Measurements from ENCODE around the gene HOMER3.

HOMER3 gene

GRCh38 chr19:18987456-18987855 is 46.4 kb upstream of the HOMER3 start:
- no peak for ATAC-seq

GRCh38 chr19:18985257-18985656 is 44.2 kb upstream of the HOMER3 start:
- no peak for ATAC-seq
- TF ChIP-seq POU6F1 (CRISPR knock-in tag; IDR thresholded peaks at IDR 0.05; ENCODE audit: borderline replicate concordance, low read depth) (no peak), RARB (CRISPR knock-in tag; IDR thresholded peaks at IDR 0.05) (no peak), ZFP30 (CRISPR knock-in tag; IDR thresholded peaks at IDR 0.05) (no peak), PPARA (CRISPR knock-in tag; IDR thresholded peaks at IDR 0.05; ENCODE audit: borderline replicate concordance) (no peak), GLIS3 (CRISPR knock-in tag; IDR thresholded peaks at IDR 0.05) (no peak), BACH2 (CRISPR knock-in tag; IDR thresholded peaks at IDR 0.05; ENCODE audit: borderline replicate concordance) (no peak), PATZ1 (CRISPR knock-in tag; IDR thresholded peaks at IDR 0.05; ENCODE audit: borderline replicate concordance) (no peak), ZFP3 (CRISPR knock-in tag; IDR thresholded peaks at IDR 0.05) (no peak), ZC3H10 (CRISPR knock-in tag; IDR thresholded peaks at IDR 0.05) (no peak), ARNTL (CRISPR knock-in tag; IDR thresholded peaks at IDR 0.05; ENCODE audit: borderline replicate concordance, low read depth) (no peak), ZNF8 (CRISPR knock-in tag; IDR thresholded peaks at IDR 0.05) (no peak), ZNF70 (CRISPR knock-in tag; IDR thresholded peaks at IDR 0.05) (no peak), ESRRG (CRISPR knock-in tag; IDR thresholded peaks at IDR 0.05) (no peak), OSR1 (CRISPR knock-in tag; IDR thresholded peaks at IDR 0.05) (no peak)

More at GRCh38 chr19:18987456-18987855, 46.4 kb upstream of the HOMER3 start:
- no peak for TF ChIP-seq ZFP3 (CRISPR knock-in tag; IDR thresholded peaks at IDR 0.05)
- TF ChIP-seq ZNF565 (CRISPR knock-in tag; conservative IDR thresholded peaks at IDR 0.05; ENCODE audit: low read depth), result no peak
- TF ChIP-seq ESRRG (CRISPR knock-in tag; IDR thresholded peaks at IDR 0.05), result no peak
- no peak for TF ChIP-seq ISL1 (CRISPR knock-in tag; IDR thresholded peaks at IDR 0.05)
- no peak for TF ChIP-seq POU6F1 (CRISPR knock-in tag; IDR thresholded peaks at IDR 0.05; ENCODE audit: borderline replicate concordance, low read depth)
- TF ChIP-seq ZC3H10 (CRISPR knock-in tag; IDR thresholded peaks at IDR 0.05), result no peak
- no peak for TF ChIP-seq PATZ1 (CRISPR knock-in tag; IDR thresholded peaks at IDR 0.05; ENCODE audit: borderline replicate concordance)
- no peak for TF ChIP-seq SNAI2 (CRISPR knock-in tag; IDR thresholded peaks at IDR 0.05)
- no peak for TF ChIP-seq ZNF8 (CRISPR knock-in tag; IDR thresholded peaks at IDR 0.05)
- TF ChIP-seq ZFP30 (CRISPR knock-in tag; IDR thresholded peaks at IDR 0.05), result no peak
- TF ChIP-seq PPARA (CRISPR knock-in tag; IDR thresholded peaks at IDR 0.05; ENCODE audit: borderline replicate concordance), result no peak
- TF ChIP-seq CSRNP3 (CRISPR knock-in tag; IDR thresholded peaks at IDR 0.05), result no peak
- no peak for TF ChIP-seq TSHZ2 (CRISPR knock-in tag; IDR thresholded peaks at IDR 0.05)
- no peak for TF ChIP-seq OSR1 (CRISPR knock-in tag; IDR thresholded peaks at IDR 0.05)

All from SK-N-SH treated with all-trans-retinoic acid at 6 μM for 48 hours (cell line).